Stimulated activated CD8-positive, alpha-beta memory T cell treated with anti-CD3 and anti-CD28 coated beads, Interleukin-4, amount 100 ng/mL, for 1 hour (primary cell): ENCODE data around the gene YES1.
A peak's percentile ranks its signal among the peaks of the same experiment; 100 is the strongest.

Source experiments
- DNase-seq, 2 donors: peaks; one replicate each; pipeline ENCODE4 v3.0.0-alpha.2; 2020; ENCODE audit warnings: low read depth in 2 of 2, low spot score in 1 of 2

YES1 gene

GRCh38 chr18:811892-812375 is at the start of gene YES1:
TSS of gene YES1 (minus strand) at chr18:812242. CDS start at chr18:756827, 55,415 bp downstream.
- DNase-seq: peak in 1 of 2 donors; percentile 46

- no peak for DNase-seq
Measured at GRCh38 chr18:857986-858385, 45.9 kb upstream of the YES1 start.

GRCh38 chr18:853471-853870 is 41.4 kb upstream of the YES1 start:
- no peak for DNase-seq

GRCh38 chr18:850960-851359 is 38.9 kb upstream of the YES1 start:
- no peak for DNase-seq

GRCh38 chr18:849021-849420 is 37.0 kb upstream of the YES1 start:
- no peak for DNase-seq

- no peak for DNase-seq
Measured at GRCh38 chr18:848062-848861, 36.2 kb upstream of the YES1 start.

GRCh38 chr18:845152-845819 is 33.2 kb upstream of the YES1 start:
- no peak for DNase-seq

GRCh38 chr18:841647-842370 is 29.8 kb upstream of the YES1 start:
- DNase-seq: no peak

- no peak for DNase-seq
Measured at GRCh38 chr18:840516-840915, 28.5 kb upstream of the YES1 start.

- no peak for DNase-seq
Measured at GRCh38 chr18:840023-840408, 28.0 kb upstream of the YES1 start.

- peak; percentile 81 to 92 for DNase-seq
Measured at GRCh38 chr18:839224-840022, 27.4 kb upstream of the YES1 start.

GRCh38 chr18:837922-838321 is 25.9 kb upstream of the YES1 start:
- no peak for DNase-seq

- no peak for DNase-seq
Measured at GRCh38 chr18:834082-834720, 22.2 kb upstream of the YES1 start.

GRCh38 chr18:833197-833596 is 21.2 kb upstream of the YES1 start:
- DNase-seq: no peak

GRCh38 chr18:832085-832681 is 20.1 kb upstream of the YES1 start:
- no peak for DNase-seq

GRCh38 chr18:830315-830901 is 18.4 kb upstream of the YES1 start:
- no peak for DNase-seq

GRCh38 chr18:829432-829831 is 17.4 kb upstream of the YES1 start:
- no peak for DNase-seq

GRCh38 chr18:827093-827677 is 15.1 kb upstream of the YES1 start:
- DNase-seq: no peak

GRCh38 chr18:825891-826585 is 14.0 kb upstream of the YES1 start:
- no peak for DNase-seq
